ENCODE results near the gene PKP2.

The PKP2 gene

DNA sequence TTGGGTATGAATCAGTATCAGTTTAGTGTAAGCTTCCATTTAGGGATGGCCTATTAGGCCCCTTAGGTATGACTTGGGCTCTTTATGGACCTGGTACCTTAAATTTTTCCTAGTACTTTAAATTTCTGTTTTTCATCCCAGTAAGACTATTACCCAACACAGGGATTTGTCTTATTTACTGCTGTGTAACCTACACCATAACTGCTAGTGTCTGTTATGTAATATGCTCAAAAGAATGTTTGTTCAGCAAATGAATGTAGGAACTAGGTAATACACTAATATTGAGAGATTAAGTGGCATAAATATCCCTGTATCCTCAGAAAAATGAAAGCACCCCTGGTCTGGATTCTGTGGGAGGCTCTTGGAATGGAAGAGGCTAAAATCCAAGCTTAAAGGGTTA lies 77.2 kb downstream of the PKP2 start:
- no peak for DNase-seq
- Histone ChIP-seq H3K4me3 (ENCODE audit: low read depth, low read length) (no peak overlapping the region), H3K27me3 (replicated peaks) (no peaks in the 10 kb centered on the region), H3K27ac (no peak overlapping the region), H3K36me3 (replicated peaks) (no peaks in the 10 kb centered on the region)
- TF ChIP-seq, protein P1, sequence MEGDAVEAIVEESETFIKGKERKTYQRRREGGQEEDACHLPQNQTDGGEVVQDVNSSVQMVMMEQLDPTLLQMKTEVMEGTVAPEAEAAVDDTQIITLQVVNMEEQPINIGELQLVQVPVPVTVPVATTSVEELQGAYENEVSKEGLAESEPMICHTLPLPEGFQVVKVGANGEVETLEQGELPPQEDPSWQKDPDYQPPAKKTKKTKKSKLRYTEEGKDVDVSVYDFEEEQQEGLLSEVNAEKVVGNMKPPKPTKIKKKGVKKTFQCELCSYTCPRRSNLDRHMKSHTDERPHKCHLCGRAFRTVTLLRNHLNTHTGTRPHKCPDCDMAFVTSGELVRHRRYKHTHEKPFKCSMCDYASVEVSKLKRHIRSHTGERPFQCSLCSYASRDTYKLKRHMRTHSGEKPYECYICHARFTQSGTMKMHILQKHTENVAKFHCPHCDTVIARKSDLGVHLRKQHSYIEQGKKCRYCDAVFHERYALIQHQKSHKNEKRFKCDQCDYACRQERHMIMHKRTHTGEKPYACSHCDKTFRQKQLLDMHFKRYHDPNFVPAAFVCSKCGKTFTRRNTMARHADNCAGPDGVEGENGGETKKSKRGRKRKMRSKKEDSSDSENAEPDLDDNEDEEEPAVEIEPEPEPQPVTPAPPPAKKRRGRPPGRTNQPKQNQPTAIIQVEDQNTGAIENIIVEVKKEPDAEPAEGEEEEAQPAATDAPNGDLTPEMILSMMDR (IDR thresholded peaks at IDR 0.05; ENCODE audit: low read depth, low read length, missing control alignments), result no peak
- in situ Hi-C loops (cut with HindIII; ENCODE audit: low pct_ligation_motif_present, low sequenced_read_pairs), result no loop called here

DNA sequence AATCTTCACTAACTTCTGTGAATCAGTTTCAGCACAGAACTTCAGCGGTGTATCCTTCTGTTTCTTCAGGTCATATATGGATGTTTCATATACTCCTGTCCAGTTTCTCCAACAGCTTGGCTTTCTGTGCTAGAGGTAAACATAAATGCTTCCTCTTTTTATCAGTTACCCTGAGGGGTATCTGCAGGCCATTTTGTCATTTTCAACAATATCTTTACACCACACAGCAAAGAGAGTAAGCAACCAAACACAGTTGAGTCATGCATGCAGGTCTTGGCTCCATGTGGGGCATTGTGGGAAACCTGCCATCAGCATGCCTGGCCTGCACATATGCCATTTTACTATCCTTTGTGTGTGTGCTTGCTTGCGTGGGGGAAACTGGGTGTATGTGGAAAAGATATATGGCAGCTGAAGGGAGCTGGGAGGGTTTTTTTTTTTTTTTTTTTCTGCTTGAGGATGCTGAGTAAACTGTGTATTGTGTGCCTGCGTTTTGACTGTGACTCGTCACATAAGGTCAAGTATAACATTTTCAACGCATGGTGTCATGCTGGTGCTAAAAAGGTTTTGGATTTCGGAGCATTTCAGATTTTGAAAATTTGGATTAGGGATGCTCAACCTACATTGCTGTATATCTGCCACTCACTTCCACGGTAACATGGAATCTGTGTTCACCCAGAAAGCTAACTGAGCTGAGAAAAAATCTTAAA lies 84.7 kb downstream of the PKP2 start:
- TF ChIP-seq, protein P1 (IDR thresholded peaks at IDR 0.05; ENCODE audit: low read depth, low read length, missing control alignments), result no peak
- Histone ChIP-seq H3K27me3 (replicated peaks) (no peaks in the 10 kb centered on the region), H3K4me3 (ENCODE audit: low read depth, low read length) (no peak overlapping the region), H3K27ac (no peak overlapping the region), H3K36me3 (replicated peaks) (no peaks in the 10 kb centered on the region)
- in situ Hi-C loops (cut with HindIII; ENCODE audit: low pct_ligation_motif_present, low sequenced_read_pairs), result no loop called here
- DNase-seq, result no peak

DNA sequence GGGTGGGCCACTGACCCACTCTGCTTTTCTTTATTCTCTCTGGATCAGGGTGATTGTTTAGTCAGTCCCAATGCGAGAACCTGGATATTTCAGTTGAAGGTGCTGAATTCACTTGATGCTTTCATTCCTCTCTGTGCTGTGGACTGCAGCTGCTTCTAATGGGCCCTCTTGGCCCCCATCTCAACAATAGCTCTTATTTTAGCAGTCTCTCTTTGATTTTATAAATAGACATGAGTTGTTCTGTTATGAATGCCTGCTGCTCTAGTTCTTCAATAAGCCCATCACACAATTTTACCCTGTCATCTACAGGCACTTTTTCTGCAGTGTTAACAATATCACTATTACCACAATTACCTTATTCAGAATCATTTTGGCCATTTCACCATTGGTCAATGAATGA lies 86.7 kb downstream of the PKP2 start:
- TF ChIP-seq, protein P1 (IDR thresholded peaks at IDR 0.05; ENCODE audit: low read depth, low read length, missing control alignments), result no peak
- H3K27me3 ChIP-seq (replicated peaks), result no peaks in the 10 kb centered on the region
- no peak for DNase-seq
- in situ Hi-C loops (cut with HindIII; ENCODE audit: low pct_ligation_motif_present, low sequenced_read_pairs), result no loop called here
- no peak overlapping the region for H3K4me3 ChIP-seq (ENCODE audit: low read depth, low read length)
- no peak overlapping the region for H3K27ac ChIP-seq
- no peaks in the 10 kb centered on the region for H3K36me3 ChIP-seq (replicated peaks)

DNA sequence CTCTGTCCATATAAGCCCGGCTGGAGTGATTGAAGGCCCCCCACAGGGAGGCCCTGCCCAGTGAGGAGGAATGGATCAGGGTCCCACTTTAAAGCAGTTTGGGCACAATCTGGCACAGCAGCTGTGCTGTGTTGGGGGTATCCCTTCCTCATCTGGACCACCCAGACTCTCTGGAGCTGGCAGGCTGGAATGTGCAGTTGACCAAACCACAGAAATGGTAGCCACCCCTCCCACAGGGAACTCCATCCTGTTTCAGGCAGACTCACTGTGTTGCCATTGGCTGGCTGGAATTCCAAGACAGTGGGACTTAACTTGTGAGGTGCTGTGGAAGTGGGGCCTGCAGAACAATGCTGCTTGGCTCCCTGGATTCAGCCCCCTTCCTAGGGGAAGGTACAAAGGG lies 87.4 kb downstream of the PKP2 start:
- in situ Hi-C loops (cut with HindIII; ENCODE audit: low pct_ligation_motif_present, low sequenced_read_pairs), result no loop called here
- Histone ChIP-seq H3K27ac (no peak overlapping the region), H3K27me3 (replicated peaks) (no peaks in the 10 kb centered on the region), H3K4me3 (ENCODE audit: low read depth, low read length) (no peak overlapping the region), H3K36me3 (replicated peaks) (no peaks in the 10 kb centered on the region)
- no peak for DNase-seq
- TF ChIP-seq, protein P1 (IDR thresholded peaks at IDR 0.05; ENCODE audit: low read depth, low read length, missing control alignments), result no peak

DNA sequence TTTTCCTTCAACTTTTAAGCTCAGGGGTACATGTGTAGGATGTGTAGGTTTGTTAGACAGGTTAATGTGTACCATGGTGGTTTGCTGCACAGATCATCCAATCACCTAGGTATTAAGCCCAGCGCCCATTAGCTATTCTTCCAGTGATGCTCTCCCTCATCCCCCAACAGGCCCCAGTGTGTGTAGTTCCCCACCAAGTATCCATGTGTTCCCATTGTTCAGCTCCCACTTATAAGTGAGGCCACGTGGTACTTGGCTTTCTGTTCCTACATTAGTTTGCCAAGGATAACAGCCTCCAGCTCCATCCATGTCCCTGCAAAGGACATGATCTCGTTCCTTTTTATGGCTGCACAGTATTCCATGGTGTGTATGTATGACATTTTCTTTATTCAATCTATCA lies 92.3 kb downstream of the PKP2 start:
- TF ChIP-seq, protein P1 (IDR thresholded peaks at IDR 0.05; ENCODE audit: low read depth, low read length, missing control alignments), result no peak
- no peaks in the 10 kb centered on the region for H3K36me3 ChIP-seq (replicated peaks)
- H3K27me3 ChIP-seq (replicated peaks), result no peaks in the 10 kb centered on the region
- in situ Hi-C loops (cut with HindIII; ENCODE audit: low pct_ligation_motif_present, low sequenced_read_pairs), result no loop called here
- H3K4me3 ChIP-seq (ENCODE audit: low read depth, low read length), result no peak overlapping the region
- no peak overlapping the region for H3K27ac ChIP-seq
- no peak for DNase-seq
